H1 (cell line): ENCODE measurements around the gene ADAM22. TPM values are rescaled to one million over a fixed set of nuclear protein-coding genes. Genes with fewer than 3 reads are reported as not detected.
"Not testable (repeated sequence)": the region's sequence is repeated elsewhere in the genome, so short reads cannot be mapped to it uniquely, and the experiment has no call there.

Source experiments
- CTCF ChIA-PET: fragments of 300-600 bp; sonication (Branson Sonifier 250); formaldehyde crosslinking; loops from one replicate; lab custom pipeline; 2021; ENCODE audit not compliant: partially characterized antibody; lab: Charles Lee
- POLR2A ChIA-PET: fragments of 300-600 bp; sonication (Branson Sonifier 250); formaldehyde crosslinking; loops from one replicate; lab custom pipeline; 2021; ENCODE audit warnings: inconsistent platforms; ENCODE audit not compliant: partially characterized antibody; lab: Charles Lee
- DNase-seq, 2 experiments: peaks; one replicate each; pipeline versions ENCODE4 v3.0.0 to v3.0.0-alpha.2; 2010 to 2022; ENCODE audit warnings: low spot score in 2 of 2, low read depth in 1 of 2, mixed read lengths in 1 of 2
- FAIRE-seq: peaks from 2 replicates; lab custom pipeline; 2011; peaks lifted over from hg19 to GRCh38; lab: Jason Lieb, UNC
- H2AFZ ChIP-seq: 2 replicates; pipeline ENCODE4 v1.8.1; 2012; ENCODE audit warnings: low read length, inconsistent platforms
- H2AK5ac ChIP-seq: 2 replicates; pipeline ENCODE4 v1.6.1; 2013; ENCODE audit warnings: low read depth, low read length
- H2BK120ac ChIP-seq: replicated peaks from 2 replicates; pipeline ENCODE3; 2013; ENCODE audit warnings: low read depth, low read length, inconsistent platforms
- H2BK12ac ChIP-seq: 2 replicates; pipeline ENCODE4 v1.6.1; 2013; ENCODE audit warnings: low read depth, low read length
- H2BK15ac ChIP-seq: 2 replicates; pipeline ENCODE4 v1.6.1; 2013; ENCODE audit warnings: low read length
- H2BK20ac ChIP-seq: 2 replicates; pipeline ENCODE4 v1.6.1; 2013; ENCODE audit warnings: low read length
- H2BK5ac ChIP-seq: 2 replicates; pipeline ENCODE4 v1.6.1; 2013; ENCODE audit warnings: low read depth, low read length
- H3K14ac ChIP-seq: 2 replicates; pipeline ENCODE4 v1.6.1; 2013; ENCODE audit warnings: inconsistent platforms; ENCODE audit not compliant: insufficient read length
- H3K18ac ChIP-seq: 2 replicates; pipeline ENCODE4 v1.6.1; 2013; ENCODE audit warnings: low read length; ENCODE audit errors: extremely low read depth
- H3K23ac ChIP-seq: 2 replicates; pipeline ENCODE4 v1.6.1; 2013; ENCODE audit warnings: inconsistent platforms; ENCODE audit not compliant: insufficient read length
- H3K23me2 ChIP-seq: 2 replicates; pipeline ENCODE4 v1.6.1; 2013; ENCODE audit warnings: low read depth, low read length
- H3K27ac ChIP-seq: 2 replicates; pipeline ENCODE4 v1.6.1; 2011; ENCODE audit warnings: low read depth, low read length, inconsistent platforms
- H3K27me3 ChIP-seq, 4 experiments: replicated peaks in 1 of 4; 1 replicate in 1 of 4; 2 replicates in 3 of 4; pipeline versions ENCODE4 v1.6.1 to v1.8.1; 2011 to 2013; ENCODE audit warnings: low read length in 3 of 4, mild to moderate bottlenecking in 3 of 4, inconsistent platforms in 2 of 4, mixed read lengths in 2 of 4, moderate library complexity in 1 of 4; ENCODE audit not compliant: control insufficient read depth in 3 of 4, insufficient read depth in 3 of 4; ENCODE audit errors: extremely low read depth in 1 of 4
- H3K36me3 ChIP-seq, 4 experiments: 2 replicates each; pipeline versions ENCODE4 v1.6.1 to v1.8.1; 2011 to 2013; ENCODE audit warnings: mild to moderate bottlenecking in 4 of 4, low read length in 3 of 4, moderate library complexity in 2 of 4, control low read depth in 1 of 4, inconsistent platforms in 1 of 4; ENCODE audit not compliant: insufficient read depth in 4 of 4, control insufficient read depth in 2 of 4
- H3K4ac ChIP-seq: replicated peaks from 2 replicates; pipeline ENCODE3; 2013; ENCODE audit warnings: low read length, low read depth, mixed read lengths, inconsistent platforms; ENCODE audit not compliant: insufficient read length
- H3K4me1 ChIP-seq, 4 experiments: replicated peaks in 1 of 4; 1 replicate in 1 of 4; 2 replicates in 3 of 4; pipeline versions ENCODE4 v1.6.1 to v1.8.1; 2011 to 2013; ENCODE audit warnings: low read length in 3 of 4, inconsistent platforms in 2 of 4, mixed read lengths in 1 of 4; ENCODE audit not compliant: insufficient read depth in 4 of 4, control insufficient read depth in 3 of 4
- H3K4me2 ChIP-seq, 2 experiments: 2 replicates each; pipeline versions ENCODE4 v1.6.1 to v1.8.1; 2011 to 2013; ENCODE audit warnings: low read depth in 2 of 2, low read length in 2 of 2, control low read depth in 1 of 2, inconsistent platforms in 1 of 2, mild to moderate bottlenecking in 1 of 2; ENCODE audit not compliant: insufficient read depth in 1 of 2
- H3K4me3 ChIP-seq, 4 experiments: fragments of 200-600, 300-600 bp in 1 of 4; sonication (generic), shearing (Covaris generic), sonication (Bioruptor Twin) in 1 of 4; 2 replicates each; pipeline versions ENCODE4 v1.5.1 to v1.8.1; 2011 to 2016; ENCODE audit warnings: low read length in 4 of 4, low read depth in 3 of 4, control low read depth in 2 of 4, inconsistent platforms in 2 of 4, mild to moderate bottlenecking in 2 of 4, mixed read lengths in 1 of 4, moderate library complexity in 1 of 4; ENCODE audit not compliant: insufficient read depth in 2 of 4; ENCODE audit errors: extremely low read depth in 1 of 4
- H3K56ac ChIP-seq: replicated peaks from 2 replicates; pipeline ENCODE3; 2013; ENCODE audit warnings: low read depth, mild to moderate bottlenecking, mixed read lengths, low read length, inconsistent platforms; ENCODE audit not compliant: insufficient read length
- H3K79me1 ChIP-seq: 2 replicates; pipeline ENCODE4 v1.6.1; 2013; ENCODE audit warnings: low read depth, low read length, control low read depth
- H3K79me2 ChIP-seq, 2 experiments: 2 replicates each; pipeline versions ENCODE4 v1.6.1 to v1.8.1; 2012 to 2013; ENCODE audit warnings: low read length in 2 of 2, mild to moderate bottlenecking in 2 of 2, inconsistent platforms in 1 of 2; ENCODE audit not compliant: insufficient read depth in 2 of 2, control insufficient read depth in 1 of 2
- H3K9ac ChIP-seq, 4 experiments: replicated peaks in 1 of 4; 1 replicate in 1 of 4; 2 replicates in 3 of 4; pipeline versions ENCODE4 v1.6.1 to v1.8.1; 2011 to 2013; ENCODE audit warnings: low read depth in 3 of 4, low read length in 3 of 4, control low read depth in 2 of 4, mild to moderate bottlenecking in 2 of 4, moderate library complexity in 2 of 4, inconsistent platforms in 1 of 4; ENCODE audit errors: extremely low read depth in 1 of 4
- H3K9me3 ChIP-seq, 2 experiments: 2 replicates each; pipeline versions ENCODE4 v1.6.1 to v1.8.1; 2012 to 2013; ENCODE audit warnings: mild to moderate bottlenecking in 2 of 2, moderate library complexity in 2 of 2, control low read depth in 1 of 2, inconsistent platforms in 1 of 2, low read depth in 1 of 2, low read length in 1 of 2, mixed read lengths in 1 of 2; ENCODE audit not compliant: insufficient read depth in 2 of 2
- H4K20me1 ChIP-seq, 2 experiments: replicated peaks in 1 of 2; 2 replicates each; pipeline versions ENCODE3 to v1.8.1; 2011 to 2013; ENCODE audit warnings: inconsistent platforms in 2 of 2, low read length in 2 of 2, mild to moderate bottlenecking in 1 of 2; ENCODE audit not compliant: insufficient read depth in 2 of 2, control insufficient read depth in 1 of 2
- H4K5ac ChIP-seq: 2 replicates; pipeline ENCODE4 v1.6.1; 2013; ENCODE audit warnings: low read length, low read depth, mixed read lengths, inconsistent platforms; ENCODE audit not compliant: insufficient read length
- H4K8ac ChIP-seq: 2 replicates; pipeline ENCODE4 v1.8.0; 2013; ENCODE audit warnings: mild to moderate bottlenecking, moderate library complexity, low read length, inconsistent platforms; ENCODE audit not compliant: insufficient read depth; ENCODE audit errors: extremely low read depth
- H4K91ac ChIP-seq: replicated peaks from 2 replicates; pipeline ENCODE3; 2013; ENCODE audit warnings: low read length, mixed read lengths, inconsistent platforms; ENCODE audit not compliant: insufficient read length
- polyA plus RNA-seq, 7 experiments: library from polyadenylated mRNA; depleted of rRNA in 3 of 7; stranded (reverse) in 5 of 7; unstranded in 2 of 7; fragments of >200 nt in 5 of 7; fragments of 200-250 nt in 2 of 7; gene quantifications; 1 replicate in 5 of 7; 2 replicates in 1 of 7; 4 replicates in 1 of 7; pipeline versions ENCODE4 v1.2.1 to v1.2.3, GENCODE V29; 2011 to 2013; ENCODE audit warnings: missing spikeins in 2 of 7, mixed read lengths in 2 of 7
- total RNA-seq: library from RNA; stranded (reverse); fragmentation: NEBNext Ultra II Directional; extraction: Animal tissue kit (Norgen Biotek cat#: 25700); gene quantifications from 2 replicates; pipeline ENCODE4 v1.2.1, GENCODE V29; 2021

The ADAM22 gene
- total and polyA plus RNA-seq, 2 of the 8 experiments (the other 6 are each of a cell fraction or from before 2014, with no cell fraction given), result 4.6 to 21.4 TPM

DNA sequence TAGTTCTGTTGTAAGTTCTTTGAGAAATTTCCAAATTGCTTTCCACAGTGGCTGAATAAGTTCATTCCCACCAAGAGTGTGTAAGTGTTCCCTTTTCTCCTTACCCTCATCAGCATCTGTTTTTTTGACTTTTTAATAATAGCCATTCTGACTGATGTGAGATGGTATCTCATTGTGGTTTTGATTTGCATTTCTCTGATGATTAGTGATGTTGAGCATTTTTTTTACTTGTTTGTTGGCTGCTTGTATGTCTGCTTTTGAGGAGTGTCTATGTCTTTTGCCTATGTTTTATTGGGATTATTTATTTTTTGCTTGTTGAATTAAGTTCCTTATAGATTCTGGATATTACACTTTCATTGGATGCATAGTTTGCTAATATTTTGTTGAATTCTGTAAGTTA lies 11.9 kb downstream of the ADAM22 start:
- H3K36me3 ChIP-seq, H3K79me1 ChIP-seq, H4K8ac ChIP-seq, H3K79me2 ChIP-seq, H3K27ac ChIP-seq, H3K9me3 ChIP-seq, H2BK5ac ChIP-seq, FAIRE-seq, POLR2A ChIA-PET, H3K14ac ChIP-seq, H3K18ac ChIP-seq, H4K5ac ChIP-seq, H4K91ac ChIP-seq, H2AFZ ChIP-seq, H3K23me2 ChIP-seq, H2BK120ac ChIP-seq, H3K9ac ChIP-seq, H3K23ac ChIP-seq, H2BK15ac ChIP-seq, H2AK5ac ChIP-seq, H2BK12ac ChIP-seq, H3K4me1 ChIP-seq, H3K27me3 ChIP-seq, DNase-seq, H3K56ac ChIP-seq, H3K4me2 ChIP-seq, H2BK20ac ChIP-seq, H4K20me1 ChIP-seq, H3K4ac ChIP-seq, H3K4me3 ChIP-seq: not testable (repeated sequence)
- CTCF ChIA-PET, result interaction anchor here (0.7 kb wide), 1 partner anchor 280 kb away, joined by 3 read pairs; no protein-coding TSS in a partner anchor
